COR-L47 (cell line): Measurements from ENCODE around the gene ENTREP3.

Experiments used
- DNase-seq: peaks from one replicate; lab custom pipeline; 2025; lab: John Stamatoyannopoulos, UW

The ENTREP3 gene

DNA sequence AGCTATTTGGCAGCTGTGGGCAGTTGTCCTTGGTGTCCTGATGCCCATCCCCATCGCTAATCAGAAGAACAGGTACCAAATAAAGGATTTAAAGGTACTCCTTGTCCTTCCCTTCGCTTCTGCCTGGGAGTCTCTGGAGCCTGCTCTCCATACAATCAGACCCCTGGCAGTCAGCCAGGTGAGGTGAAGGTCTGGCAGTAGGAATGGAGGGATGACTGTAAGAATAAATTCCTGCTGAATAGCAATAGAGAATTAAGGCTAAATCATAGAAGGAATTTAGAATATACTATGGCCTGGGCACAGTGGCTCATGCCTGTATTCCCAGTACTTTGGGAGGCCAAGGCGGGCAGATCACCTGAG is 56.8 kb downstream of the ENTREP3 start:
- DNase-seq: no peak

GRCh38 chr1:155197901-155198546 is 57.3 kb downstream of the ENTREP3 start:
- no peak for DNase-seq
